Esophagus (tissue), 2 donors: ENCODE measurements around the gene NUDT14. TPM values are rescaled to one million over a fixed set of nuclear protein-coding genes. Genes with fewer than 3 reads are reported as not detected.

Experiments
- H3K27ac ChIP-seq, 2 donors: one replicate each; pipeline ENCODE4 v1.5.1; 2013; ENCODE audit warnings: low read depth in 2 of 2, mild to moderate bottlenecking in 2 of 2, inconsistent platforms in 1 of 2, low read length in 1 of 2, moderate library complexity in 1 of 2
- H3K27me3 ChIP-seq, 2 donors: one replicate each; pipeline ENCODE4 v1.6.1; 2013; ENCODE audit warnings: low read length in 2 of 2, control low read depth in 1 of 2, mild to moderate bottlenecking in 1 of 2; ENCODE audit not compliant: insufficient read depth in 2 of 2, control insufficient read depth in 1 of 2
- H3K36me3 ChIP-seq, 2 donors: one replicate each; pipeline ENCODE4 v1.6.1; 2013; ENCODE audit warnings: low read length in 1 of 2; ENCODE audit not compliant: control insufficient read depth in 2 of 2, insufficient read depth in 2 of 2
- H3K4me1 ChIP-seq, 2 donors: one replicate each; pipeline ENCODE4 v1.6.1; 2013; ENCODE audit warnings: low read length in 1 of 2; ENCODE audit not compliant: control insufficient read depth in 2 of 2, insufficient read depth in 2 of 2
- H3K4me3 ChIP-seq, 2 donors: one replicate each; pipeline ENCODE4 v1.5.1; 2013; ENCODE audit warnings: low read length in 2 of 2, mild to moderate bottlenecking in 2 of 2, low read depth in 1 of 2, moderate library complexity in 1 of 2
- H3K9me3 ChIP-seq, 2 donors: one replicate each; pipeline ENCODE4 v1.6.1; 2013; ENCODE audit warnings: mild to moderate bottlenecking in 2 of 2, low read depth in 1 of 2, low read length in 1 of 2, moderate library complexity in 1 of 2; ENCODE audit not compliant: control insufficient read depth in 2 of 2, insufficient read depth in 1 of 2
- WGBS, 2 donors: extraction: QIAGEN DNeasy Blood & Tissue Kit; methylation state at CpG; one replicate each; pipeline ENCODE4 v1.1.7; 2013; 5-methylcytosine and 5-hydroxymethylcytosine counted together
- polyA plus RNA-seq, 2 donors: library from polyadenylated mRNA; stranded (reverse); fragments of 200-250 nt; gene quantifications; one replicate each; pipeline ENCODE4 v1.2.3, GENCODE V29; 2013
- donor health status: healthy with polysubstance abuse.
- donor health status: Bipolar disorder and iron deficiency.

The NUDT14 gene
- polyA plus RNA-seq, 2 donors: 16.1 to 25.5 TPM

GRCh38 chr14:105221598-105222178 is 40.6 kb upstream of the NUDT14 start:
- Histone ChIP-seq H3K4me1 (peaks cover 3 to 4% of the 10 kb centered on the region in 2 donors), H3K36me3 (peaks cover 5 to 58% of the 10 kb centered on the region in 2 donors), H3K27ac (no peak overlapping the region), H3K9me3 (no peaks in the 10 kb centered on the region), H3K4me3 (no peak overlapping the region), H3K27me3 (no peaks in the 10 kb centered on the region)
- 90 to 95% methylated on average over 27 of the region's 27 CpGs for WGBS, 2 donors

GRCh38 chr14:105220699-105221597 is 39.8 kb upstream of the NUDT14 start:
- peaks cover 3 to 4% of the 10 kb centered on the region in 2 donors for H3K4me1 ChIP-seq
- H3K27ac ChIP-seq: no peak overlapping the region
- WGBS, 2 donors: 78 to 81% methylated on average over 29 of the region's 29 CpGs
- H3K27me3 ChIP-seq: no peaks in the 10 kb centered on the region
- no peak overlapping the region for H3K4me3 ChIP-seq
- H3K36me3 ChIP-seq: peaks cover 0 to 59% of the 10 kb centered on the region in 2 donors
- no peaks in the 10 kb centered on the region for H3K9me3 ChIP-seq

- Histone ChIP-seq H3K36me3 (peaks cover 0 to 65% of the 10 kb centered on the region in 2 donors), H3K27me3 (no peaks in the 10 kb centered on the region), H3K27ac (no peak overlapping the region), H3K9me3 (peaks cover 0 to 4% of the 10 kb centered on the region in 2 donors), H3K4me3 (no peak overlapping the region), H3K4me1 (peaks cover 0 to 4% of the 10 kb centered on the region in 2 donors)
- 93 to 95% methylated on average over 13 to 17 of the region's 17 CpGs for WGBS, 2 donors
Measured at GRCh38 chr14:105219753-105220152, 38.6 kb upstream of the NUDT14 start.

GRCh38 chr14:105219043-105219612 is 38.0 kb upstream of the NUDT14 start:
- no peak overlapping the region for H3K4me3 ChIP-seq
- no peak overlapping the region for H3K27ac ChIP-seq
- 94 to 96% methylated on average over 29 of the region's 29 CpGs for WGBS, 2 donors
- H3K9me3 ChIP-seq: peaks cover 0 to 4% of the 10 kb centered on the region in 2 donors
- H3K36me3 ChIP-seq: peaks cover 0 to 63% of the 10 kb centered on the region in 2 donors
- H3K4me1 ChIP-seq: peaks cover 0 to 3% of the 10 kb centered on the region in 2 donors
- no peaks in the 10 kb centered on the region for H3K27me3 ChIP-seq

GRCh38 chr14:105218611-105219010 is 37.5 kb upstream of the NUDT14 start:
- peaks cover 0 to 3% of the 10 kb centered on the region in 2 donors for H3K4me1 ChIP-seq
- peaks cover 0 to 4% of the 10 kb centered on the region in 2 donors for H3K9me3 ChIP-seq
- H3K4me3 ChIP-seq: no peak overlapping the region
- peaks cover 0 to 63% of the 10 kb centered on the region in 2 donors for H3K36me3 ChIP-seq
- 94 to 96% methylated on average over 19 of the region's 19 CpGs for WGBS, 2 donors
- H3K27me3 ChIP-seq: no peaks in the 10 kb centered on the region
- H3K27ac ChIP-seq: no peak overlapping the region

- Histone ChIP-seq H3K4me3 (no peak overlapping the region), H3K27ac (no peak overlapping the region), H3K9me3 (peaks cover 0 to 4% of the 10 kb centered on the region in 2 donors), H3K36me3 (peaks cover 0 to 67% of the 10 kb centered on the region in 2 donors), H3K4me1 (peaks cover 0 to 3% of the 10 kb centered on the region in 2 donors), H3K27me3 (no peaks in the 10 kb centered on the region)
- 88 to 91% methylated on average over 11 of the region's 11 CpGs for WGBS, 2 donors
Measured at GRCh38 chr14:105217774-105218173, 36.7 kb upstream of the NUDT14 start.

GRCh38 chr14:105216490-105217247 is 35.6 kb upstream of the NUDT14 start:
- no peaks in the 10 kb centered on the region for H3K27me3 ChIP-seq
- WGBS, 2 donors: 92 to 93% methylated on average over 28 to 30 of the region's 30 CpGs
- H3K27ac ChIP-seq: no peak overlapping the region
- no peak overlapping the region for H3K4me3 ChIP-seq
- peaks cover 0 to 3% of the 10 kb centered on the region in 2 donors for H3K4me1 ChIP-seq
- H3K9me3 ChIP-seq: peaks cover 0 to 4% of the 10 kb centered on the region in 2 donors
- peaks cover 0 to 71% of the 10 kb centered on the region in 2 donors for H3K36me3 ChIP-seq

GRCh38 chr14:105215602-105216001 is 34.5 kb upstream of the NUDT14 start:
- no peaks in the 10 kb centered on the region for H3K27me3 ChIP-seq
- peaks cover 0 to 3% of the 10 kb centered on the region in 2 donors for H3K4me1 ChIP-seq
- 97 to 99% methylated on average over 3 of the region's 3 CpGs for WGBS, 2 donors
- no peak overlapping the region for H3K4me3 ChIP-seq
- peaks cover 0 to 4% of the 10 kb centered on the region in 2 donors for H3K9me3 ChIP-seq
- no peak overlapping the region for H3K27ac ChIP-seq
- peaks cover 0 to 69% of the 10 kb centered on the region in 2 donors for H3K36me3 ChIP-seq

- 88 to 91% methylated on average over 14 of the region's 14 CpGs for WGBS, 2 donors
- Histone ChIP-seq H3K4me3 (no peak overlapping the region), H3K36me3 (peaks cover 0 to 66% of the 10 kb centered on the region in 2 donors), H3K4me1 (peaks cover 0 to 3% of the 10 kb centered on the region in 2 donors), H3K27ac (no peak overlapping the region), H3K27me3 (no peaks in the 10 kb centered on the region), H3K9me3 (peaks cover 0 to 4% of the 10 kb centered on the region in 2 donors)
Measured at GRCh38 chr14:105214324-105214915, 33.3 kb upstream of the NUDT14 start.
